Activated naive CD8-positive, alpha-beta T cell treated with anti-CD3 and anti-CD28 coated beads, Interleukin-2, amount 50 U/mL, for 24 hours (primary cell): Measurements from ENCODE around the gene SDHAF2.

Experiments used
- ATAC-seq: fragments of 150-1000 bp; cut with Tn5 transposase; one replicate; pipeline ENCODE4 v1.10.0; 2021
- DNase-seq: peaks from one replicate; pipeline ENCODE4 v3.0.0; 2021
- H3K27ac Mint-ChIP-seq: one replicate; pipeline ENCODE4 v1.8.0; 2021; ENCODE audit warnings: mild to moderate bottlenecking, mixed read lengths
- H3K27me3 Mint-ChIP-seq: one replicate; pipeline ENCODE4 v1.8.0; 2021; ENCODE audit warnings: mixed read lengths
- H3K36me3 Mint-ChIP-seq: one replicate; pipeline ENCODE4 v1.8.0; 2021; ENCODE audit warnings: low read depth, mixed read lengths
- H3K4me1 Mint-ChIP-seq: one replicate; pipeline ENCODE4 v1.8.0; 2021; ENCODE audit warnings: mixed read lengths
- H3K4me3 Mint-ChIP-seq: one replicate; pipeline ENCODE4 v1.8.0; 2021; ENCODE audit warnings: mild to moderate bottlenecking, moderate library complexity, mixed read lengths
- H3K9me3 Mint-ChIP-seq: one replicate; pipeline ENCODE4 v1.8.0; 2021; ENCODE audit warnings: mixed read lengths

SDHAF2 gene

GRCh38 chr11:61491736-61492395 is 61.9 kb downstream of the SDHAF2 start:
- H3K4me1 Mint-ChIP-seq = no peaks in the 10 kb centered on the region
- H3K36me3 Mint-ChIP-seq = no peaks in the 10 kb centered on the region
- no peaks in the 10 kb centered on the region for H3K27me3 Mint-ChIP-seq
- no peak for DNase-seq
- H3K9me3 Mint-ChIP-seq = no peaks in the 10 kb centered on the region
- H3K4me3 Mint-ChIP-seq = no peak overlapping the region
- no peak overlapping the region for H3K27ac Mint-ChIP-seq
- ATAC-seq = no peak

- no peak for ATAC-seq
- no peak for DNase-seq
- no peaks in the 10 kb centered on the region for H3K4me1 Mint-ChIP-seq
- no peak overlapping the region for H3K27ac Mint-ChIP-seq
- H3K36me3 Mint-ChIP-seq = no peaks in the 10 kb centered on the region
- H3K4me3 Mint-ChIP-seq = no peak overlapping the region
- H3K9me3 Mint-ChIP-seq = no peaks in the 10 kb centered on the region
- no peaks in the 10 kb centered on the region for H3K27me3 Mint-ChIP-seq
Observed at GRCh38 chr11:61494381-61494961, 64.5 kb downstream of the SDHAF2 start.

GRCh38 chr11:61495801-61496601 is 66.1 kb downstream of the SDHAF2 start:
- Mint-ChIP-seq H3K36me3 (no peaks in the 10 kb centered on the region), H3K4me3 (no peak overlapping the region), H3K9me3 (no peaks in the 10 kb centered on the region), H3K4me1 (no peaks in the 10 kb centered on the region), H3K27me3 (peaks cover 2% of the 10 kb centered on the region), H3K27ac (no peak overlapping the region)
- ATAC-seq (no peak), DNase-seq (no peak)
